Measurements from ENCODE around the gene GPRASP3. TPM values are rescaled to one million over a fixed set of nuclear protein-coding genes. Genes with fewer than 3 reads are reported as not detected.

Gene GPRASP3
- total RNA-seq, 1 experiment from 2014 or later = 7.8 TPM

GRCh38 chrX:102745513-102745856 is 24.9 kb downstream of the GPRASP3 start:
- Histone ChIP-seq H3K4me1 (ENCODE audit: insufficient read depth, low read length, poor library complexity, severe bottlenecking) (no peaks in the 10 kb centered on the region), H3K4me3 (ENCODE audit: low read depth, low read length, poor library complexity, severe bottlenecking) (peak overlapping the region; percentile 34), H3K27ac (ENCODE audit: low read depth, low read length, poor library complexity, severe bottlenecking) (no peak overlapping the region), H3K27me3 (replicated peaks; ENCODE audit: insufficient read depth, low read depth, low read length, poor library complexity) (no peaks in the 10 kb centered on the region), H3K9me3 (ENCODE audit: low read depth, low read length, poor library complexity, severe bottlenecking) (no peaks in the 10 kb centered on the region), H3K36me3 (ENCODE audit: insufficient read depth, low read length, poor library complexity, severe bottlenecking) (no peaks in the 10 kb centered on the region)
- POLR2A ChIA-PET (ENCODE audit: low non-redundant PET) = no interaction called here
- no TSS peak for BruUV-seq (replicated peaks)
- intact Hi-C loops (cut with micrococcal nuclease; ENCODE audit: unreplicated experiment) = no loop called here
- CTCF ChIA-PET = interaction anchor here (0.5 kb wide), 1 partner anchor 22 kb away, joined by 11 read pairs; no protein-coding TSS in a partner anchor
- TF ChIP-seq EZH2 (IDR thresholded peaks at IDR 0.05; ENCODE audit: borderline replicate concordance, low read depth, low read length, poor library complexity, severe bottlenecking) (no peak), CTCF (conservative IDR thresholded peaks at IDR 0.05; ENCODE audit: low read depth, low read length) (no peak)
- no peak for DNase-seq (ENCODE audit: low spot score)

- CTCF ChIA-PET = no interaction called here
Observed at GRCh38 chrX:102745857-102746584, 25.5 kb downstream of the GPRASP3 start.

DNA sequence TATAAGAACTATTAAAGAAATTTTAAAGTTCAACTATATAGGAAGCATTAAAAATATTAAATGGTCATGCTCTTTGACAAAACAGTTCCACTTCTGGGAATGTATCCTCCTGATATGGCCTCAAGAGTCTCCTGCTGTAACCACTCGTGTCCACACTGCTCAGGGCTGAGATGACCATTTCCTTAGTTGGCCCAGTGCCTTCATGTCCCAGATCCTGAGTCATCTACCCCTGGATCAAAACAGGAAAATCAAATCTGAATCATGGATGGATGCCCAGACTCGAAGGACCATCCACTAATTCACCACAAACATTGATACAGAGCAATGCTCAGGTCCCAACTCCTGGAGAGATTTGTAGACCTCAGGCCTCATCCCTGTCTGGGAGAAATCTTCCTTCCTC is 44.7 kb downstream of the GPRASP3 start:
- BruUV-seq (replicated peaks) = no TSS peak

More at GRCh38 chrX:102745857-102746584, 25.5 kb downstream of the GPRASP3 start:
- Histone ChIP-seq H3K27ac (ENCODE audit: low read depth, low read length, poor library complexity, severe bottlenecking) (no peak overlapping the region), H3K4me1 (ENCODE audit: insufficient read depth, low read length, poor library complexity, severe bottlenecking) (no peaks in the 10 kb centered on the region), H3K9me3 (ENCODE audit: low read depth, low read length, poor library complexity, severe bottlenecking) (no peaks in the 10 kb centered on the region), H3K4me3 (ENCODE audit: low read depth, low read length, poor library complexity, severe bottlenecking) (peak overlapping the region; percentile 34), H3K27me3 (replicated peaks; ENCODE audit: insufficient read depth, low read depth, low read length, poor library complexity) (no peaks in the 10 kb centered on the region), H3K36me3 (ENCODE audit: insufficient read depth, low read length, poor library complexity, severe bottlenecking) (no peaks in the 10 kb centered on the region)
- no TSS peak for BruUV-seq (replicated peaks)
- DNase-seq (ENCODE audit: low spot score) = peak; percentile 5
- TF ChIP-seq EZH2 (IDR thresholded peaks at IDR 0.05; ENCODE audit: borderline replicate concordance, low read depth, low read length, poor library complexity, severe bottlenecking) = no peak
- TF ChIP-seq CTCF (conservative IDR thresholded peaks at IDR 0.05; ENCODE audit: low read depth, low read length) = no peak
- POLR2A ChIA-PET (ENCODE audit: low non-redundant PET) = no interaction called here
- intact Hi-C loops (cut with micrococcal nuclease; ENCODE audit: unreplicated experiment) = no loop called here

More for the DNA sequence above, 44.7 kb downstream of the GPRASP3 start:
- Histone ChIP-seq H3K27ac (ENCODE audit: low read depth, low read length, poor library complexity, severe bottlenecking) (no peak overlapping the region), H3K4me3 (ENCODE audit: low read depth, low read length, poor library complexity, severe bottlenecking) (no peak overlapping the region), H3K36me3 (ENCODE audit: insufficient read depth, low read length, poor library complexity, severe bottlenecking) (no peaks in the 10 kb centered on the region), H3K9me3 (ENCODE audit: low read depth, low read length, poor library complexity, severe bottlenecking) (no peaks in the 10 kb centered on the region), H3K27me3 (replicated peaks; ENCODE audit: insufficient read depth, low read depth, low read length, poor library complexity) (no peaks in the 10 kb centered on the region), H3K4me1 (ENCODE audit: insufficient read depth, low read length, poor library complexity, severe bottlenecking) (no peaks in the 10 kb centered on the region)
- no peak for DNase-seq (ENCODE audit: low spot score)
- ChIA-PET CTCF (no interaction called here), POLR2A (ENCODE audit: low non-redundant PET) (no interaction called here)
- intact Hi-C loops (cut with micrococcal nuclease; ENCODE audit: unreplicated experiment) = no loop called here
- TF ChIP-seq EZH2 (IDR thresholded peaks at IDR 0.05; ENCODE audit: borderline replicate concordance, low read depth, low read length, poor library complexity, severe bottlenecking) = no peak
- no peak for TF ChIP-seq CTCF (conservative IDR thresholded peaks at IDR 0.05; ENCODE audit: low read depth, low read length)

All from A673 (cell line).